T-helper 22 cell (primary cell): ENCODE results near the gene C6orf141.

Source experiments
- DNase-seq: peaks from one replicate; pipeline ENCODE4 v3.0.0-alpha.2; 2020; ENCODE audit warnings: low read depth

C6orf141 gene

GRCh38 chr6:49540614-49541013 is 9.9 kb upstream of the C6orf141 start:
- DNase-seq, result no peak

- DNase-seq, result no peak
These were observed 9.2 kb upstream of the C6orf141 start for GRCh38 chr6:49541210-49541724.

DNA sequence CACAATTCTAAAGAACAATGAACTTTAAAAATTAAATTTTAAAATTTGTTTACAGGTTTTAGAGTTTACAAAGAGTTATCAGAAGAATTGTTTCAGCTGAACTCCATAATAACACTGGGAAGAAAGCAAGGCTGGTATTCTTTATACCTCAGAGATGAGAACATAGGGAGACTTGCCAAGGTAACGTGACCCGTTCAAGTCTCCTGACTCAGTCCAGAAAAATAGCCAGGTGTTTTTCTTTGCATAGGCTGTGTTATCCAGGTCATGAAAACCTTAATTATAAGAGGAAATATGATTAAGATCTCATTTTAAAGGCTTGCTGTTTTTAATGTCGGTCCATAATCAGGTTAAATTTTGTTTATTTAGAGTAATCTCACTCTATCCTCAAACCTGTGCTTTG is 8.5 kb upstream of the C6orf141 start:
- DNase-seq, result no peak

DNA sequence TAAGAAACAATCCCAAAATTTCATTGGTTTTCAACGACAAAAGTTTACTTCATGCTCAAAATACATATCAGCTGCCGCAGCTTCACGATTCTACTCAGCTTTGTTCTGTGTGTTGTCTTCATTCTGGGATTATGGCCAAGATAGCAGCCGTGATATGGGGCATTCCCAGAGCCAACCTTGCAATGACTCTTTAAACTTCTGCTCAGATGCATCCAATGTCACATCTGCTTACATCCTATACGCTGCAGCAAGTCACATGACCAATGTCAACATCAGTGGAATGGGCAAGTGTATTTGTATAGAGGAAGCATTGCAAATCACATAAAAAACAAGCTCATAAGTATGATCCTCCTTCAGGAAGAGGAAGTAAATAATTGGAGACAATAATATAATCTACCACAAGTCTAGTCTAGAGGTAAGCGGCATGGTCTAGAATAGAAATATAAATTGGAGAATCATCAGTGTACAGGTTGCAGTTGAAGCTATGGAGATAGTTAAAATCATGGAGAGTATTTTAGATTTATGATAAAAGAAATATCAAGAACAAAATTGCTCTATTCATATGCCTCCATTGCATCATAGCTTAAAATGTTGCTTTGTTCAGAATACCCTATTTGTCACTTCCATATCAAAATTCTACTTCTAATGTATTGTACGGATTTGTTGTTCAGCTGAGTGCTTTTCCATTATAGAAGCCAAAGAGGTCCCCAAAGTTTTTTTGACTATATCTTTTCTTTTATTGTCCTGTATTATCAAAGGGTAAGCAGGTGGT is 7.2 kb upstream of the C6orf141 start:
- DNase-seq, result no peak

DNA sequence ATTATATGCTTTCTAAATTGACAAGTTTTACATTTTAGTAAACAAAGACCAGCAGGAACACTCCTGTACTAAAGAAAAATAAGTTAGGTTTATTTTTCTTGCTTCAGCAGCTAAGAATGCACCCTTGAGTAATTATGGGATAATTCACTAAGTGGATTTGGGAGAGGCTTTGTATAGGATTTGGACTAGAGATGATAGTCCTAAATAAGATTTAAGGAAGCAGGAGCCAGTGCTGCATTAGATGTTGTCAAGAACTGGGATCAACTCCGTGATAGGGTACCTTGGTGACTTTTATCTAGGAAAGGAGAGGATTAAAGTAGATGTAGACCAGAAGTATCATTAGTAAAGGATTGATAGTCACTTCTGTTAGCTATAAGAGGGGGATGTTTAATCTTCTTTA is 4.1 kb upstream of the C6orf141 start:
- no peak for DNase-seq

- no peak for DNase-seq
These were observed 1.7 kb upstream of the C6orf141 start for GRCh38 chr6:49548613-49549304.

GRCh38 chr6:49549691-49550491 is 577 bp upstream of the C6orf141 start:
- DNase-seq, result no peak

GRCh38 chr6:49551078-49551865 is 804 bp downstream of the C6orf141 start:
- DNase-seq, result no peak

GRCh38 chr6:49551866-49552129 is 1.3 kb downstream of the C6orf141 start:
- DNase-seq, result no peak

DNA sequence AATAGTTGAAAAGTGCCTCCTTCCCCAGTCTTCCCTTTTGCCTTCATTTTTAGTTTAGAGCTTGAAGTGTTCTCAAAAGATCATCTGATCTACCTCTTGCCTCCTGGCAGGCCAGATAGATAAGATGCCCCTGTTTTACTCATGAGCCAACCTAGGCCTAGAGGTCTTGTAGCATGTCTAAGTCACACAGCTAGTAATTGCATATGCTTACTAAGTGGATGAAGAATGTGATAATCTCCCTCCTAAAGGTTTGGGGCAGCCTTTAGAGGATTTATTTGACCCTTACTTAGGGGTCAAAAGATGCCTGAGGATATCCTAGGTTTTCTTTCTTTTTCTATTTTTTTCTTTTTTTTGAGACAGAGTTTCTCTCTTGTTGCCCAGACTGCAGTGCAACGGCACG is 2.1 kb downstream of the C6orf141 start:
- no peak for DNase-seq

GRCh38 chr6:49553384-49553783 is 2.9 kb downstream of the C6orf141 start:
- no peak for DNase-seq

DNA sequence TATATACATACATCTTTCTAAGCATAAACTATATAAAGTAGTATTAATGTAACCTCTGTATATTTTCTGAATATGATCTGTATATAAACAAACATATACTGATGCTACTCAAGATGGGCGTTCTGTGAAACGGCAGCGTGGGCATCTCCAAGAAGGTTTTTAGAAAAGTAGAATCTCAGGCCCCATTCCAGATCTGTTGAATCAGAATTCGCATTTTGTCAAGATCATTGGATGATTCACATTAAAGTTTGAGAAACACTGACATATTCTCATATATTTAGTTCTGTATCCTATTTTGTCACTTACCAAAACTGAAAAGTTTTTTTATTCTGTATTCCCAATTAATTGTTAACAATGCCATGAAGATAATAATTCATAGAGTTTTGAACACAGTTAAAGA is 5.5 kb downstream of the C6orf141 start:
- no peak for DNase-seq

DNA sequence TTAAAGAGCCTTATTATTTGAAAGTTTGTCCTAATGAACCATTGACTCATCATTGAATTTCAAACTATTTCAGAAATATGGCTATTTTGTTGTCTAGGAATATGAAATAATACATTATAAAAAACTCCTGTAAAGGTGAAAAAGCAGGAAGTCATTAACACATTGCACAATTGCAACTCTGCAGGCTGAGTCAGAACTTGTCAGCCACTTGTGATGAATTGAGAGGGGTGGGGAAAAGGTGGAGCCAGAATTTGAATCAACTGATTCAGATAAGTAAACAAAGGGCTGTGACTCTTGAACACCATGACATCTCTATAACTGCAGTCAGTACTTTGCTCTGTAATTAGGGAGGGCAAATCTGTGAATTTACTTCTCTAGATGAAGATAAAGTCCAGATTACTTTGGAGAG is 6.0 kb downstream of the C6orf141 start:
- no peak for DNase-seq

- no peak for DNase-seq
These were observed 6.7 kb downstream of the C6orf141 start for GRCh38 chr6:49557177-49557576.

DNA sequence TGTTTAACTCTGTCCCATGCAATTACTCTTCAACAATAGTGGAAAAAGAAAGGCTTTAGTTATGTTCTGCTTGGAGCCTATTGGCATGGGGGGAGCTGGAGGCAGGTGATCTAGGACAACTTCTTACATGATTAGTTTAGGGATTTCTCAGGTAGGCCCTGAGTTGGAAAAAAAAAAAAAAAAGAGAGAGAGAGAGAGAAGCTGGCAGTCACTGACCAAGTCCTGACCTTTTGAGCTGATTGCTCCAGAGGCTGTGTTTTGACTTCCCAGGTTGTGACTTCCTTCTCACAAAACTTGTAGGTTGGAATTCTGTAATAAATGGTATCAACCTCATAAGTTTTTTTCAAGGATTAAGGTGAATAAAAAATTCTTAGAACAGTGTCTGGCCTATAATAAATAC is 7.8 kb downstream of the C6orf141 start:
- no peak for DNase-seq

- no peak for DNase-seq
These were observed 12.8 kb downstream of the C6orf141 start for GRCh38 chr6:49563006-49563886.

GRCh38 chr6:49564552-49564951 is 14.1 kb downstream of the C6orf141 start:
- no peak for DNase-seq

- DNase-seq, result no peak
These were observed 14.8 kb downstream of the C6orf141 start for GRCh38 chr6:49565261-49565660.

DNA sequence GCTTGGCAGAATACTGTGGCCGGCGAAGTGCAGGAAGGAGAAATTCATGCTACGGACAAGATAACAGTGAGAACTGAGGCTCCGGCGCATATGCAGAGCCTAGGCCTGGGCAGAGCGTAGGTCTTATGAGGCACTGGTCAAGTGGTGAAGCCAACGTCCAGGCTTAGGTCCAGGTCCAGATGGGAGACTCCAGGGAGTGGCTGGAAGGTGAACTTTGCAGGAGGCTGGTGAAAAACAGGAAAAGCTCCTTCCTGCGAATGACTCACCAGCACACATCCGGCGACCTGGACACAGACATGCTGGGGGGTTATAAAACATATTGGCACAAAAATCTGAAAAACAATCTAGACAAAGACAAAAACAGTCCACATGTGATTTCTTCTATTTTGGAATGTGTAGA is 15.4 kb downstream of the C6orf141 start:
- no peak for DNase-seq

DNA sequence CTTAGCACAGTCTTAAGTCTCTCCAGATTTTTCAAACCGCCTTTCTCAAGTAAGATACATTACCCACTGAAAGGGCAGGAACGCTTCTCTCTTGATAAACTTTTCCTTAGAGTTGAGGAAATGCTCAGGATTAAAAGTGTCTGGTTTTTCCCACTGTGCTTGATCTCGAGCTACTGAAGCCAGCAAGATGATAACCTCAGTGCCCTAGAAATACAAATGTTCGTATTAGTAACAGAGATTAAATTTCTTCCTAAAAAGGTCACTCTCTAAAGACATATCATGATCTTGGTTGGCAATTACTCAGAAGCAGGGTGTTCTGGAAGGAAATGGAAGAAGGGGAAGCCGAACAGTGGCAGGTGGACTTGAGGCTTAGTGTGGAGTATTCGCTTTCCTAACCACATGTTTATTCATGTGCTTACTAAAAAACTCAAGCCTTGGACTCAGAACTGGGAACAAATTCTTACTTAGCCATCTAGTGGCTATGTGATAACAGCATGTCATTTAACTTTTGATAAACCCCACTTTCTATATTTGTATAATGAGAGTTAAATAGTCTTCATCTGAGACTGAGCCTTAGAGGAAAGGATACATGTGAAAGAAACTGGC is 20.1 kb downstream of the C6orf141 start:
- DNase-seq, result no peak

- DNase-seq, result no peak
These were observed 26.1 kb downstream of the C6orf141 start for GRCh38 chr6:49576618-49577017.
